HepG2 (cell line): ENCODE results near the gene PTPRCAP. TPM values are rescaled to one million over a fixed set of nuclear protein-coding genes. Genes with fewer than 3 reads are reported as not detected.

ENCODE experiments used
- ARID2 ChIP-seq: sonication (generic); formaldehyde crosslinking; IDR thresholded peaks from 2 replicates; pipeline ENCODE4 v1.8.1; 2022; ENCODE audit warnings: mild to moderate bottlenecking, missing genetic modification reagents, borderline replicate concordance
- HNF4G ChIP-seq, 2 experiments: sonication (generic) in 1 of 2; formaldehyde crosslinking in 1 of 2; IDR thresholded peaks; 2 replicates each; pipeline versions ENCODE4 v1.4.0 to v1.6.1; 2011 to 2020; ENCODE audit warnings: borderline replicate concordance in 2 of 2, low read depth in 2 of 2, mild to moderate bottlenecking in 2 of 2, low read length in 1 of 2, missing genetic modification reagents in 1 of 2, moderate library complexity in 1 of 2
- HNRNPLL ChIP-seq: fragments of 200-400 bp; formaldehyde crosslinking; IDR thresholded peaks from 2 replicates; pipeline ENCODE4 v1.6.1; 2017; ENCODE audit warnings: mild to moderate bottlenecking, low read depth, low read length; ENCODE audit not compliant: poor library complexity, severe bottlenecking
- KDM5B ChIP-seq: sonication (generic); formaldehyde crosslinking; IDR thresholded peaks from 2 replicates; pipeline ENCODE4 v1.4.0; 2020; ENCODE audit warnings: missing genetic modification reagents, mild to moderate bottlenecking, borderline replicate concordance
- POGK ChIP-seq: sonication (generic); formaldehyde crosslinking; conservative IDR thresholded peaks from 2 replicates; pipeline ENCODE4 v1.8.0; 2022; ENCODE audit warnings: mild to moderate bottlenecking, moderate library complexity, missing genetic modification reagents
- POLR2G ChIP-seq: fragments of 200-400 bp; formaldehyde crosslinking; IDR thresholded peaks from 2 replicates; pipeline ENCODE4 v1.6.1; 2018; ENCODE audit warnings: mild to moderate bottlenecking, low read depth, low read length, moderate library complexity
- RAD51 ChIP-seq: fragments of 450-650 bp; IDR thresholded peaks from 2 replicates; pipeline ENCODE4 v1.6.1; 2016; ENCODE audit warnings: borderline replicate concordance
- SIX1 ChIP-seq: sonication (generic); formaldehyde crosslinking; IDR thresholded peaks from 2 replicates; pipeline ENCODE4 v1.4.0; 2020; ENCODE audit warnings: missing genetic modification reagents, borderline replicate concordance
- ZFY ChIP-seq: sonication (generic); formaldehyde crosslinking; IDR thresholded peaks from 2 replicates; pipeline ENCODE4 v1.4.0; 2020; ENCODE audit warnings: missing genetic modification reagents
- ZMYM4 ChIP-seq: sonication (generic); formaldehyde crosslinking; IDR thresholded peaks from 2 replicates; pipeline ENCODE4 v1.8.1; 2023; ENCODE audit warnings: mild to moderate bottlenecking, missing genetic modification reagents
- ZNF574 ChIP-seq: sonication (generic); formaldehyde crosslinking; IDR thresholded peaks from 2 replicates; pipeline ENCODE4 v1.4.0; 2020; ENCODE audit warnings: missing genetic modification reagents
- ZNF816 ChIP-seq: sonication (generic); formaldehyde crosslinking; IDR thresholded peaks from 2 replicates; pipeline ENCODE4 v1.8.0; 2022; ENCODE audit warnings: missing genetic modification reagents, mild to moderate bottlenecking, borderline replicate concordance
- ZNF883 ChIP-seq: sonication (generic); formaldehyde crosslinking; IDR thresholded peaks from 2 replicates; pipeline ENCODE4 v1.5.1; 2020; ENCODE audit warnings: mild to moderate bottlenecking, missing genetic modification reagents; ENCODE audit errors: not compliant biosample characterization
- polyA plus RNA-seq, 8 experiments: library from polyadenylated mRNA; depleted of rRNA in 3 of 8; stranded (reverse) in 7 of 8; unstranded in 1 of 8; fragments of >200 nt; fragmentation: Illumina TruSeq in 4 of 8; extraction: Trizol in 4 of 8; gene quantifications; 2 replicates each; pipeline versions ENCODE4 v1.2.1 to v1.2.3, GENCODE V29; 2011 to 2016; ENCODE audit warnings: low read depth in 4 of 8, missing spikeins in 1 of 8, mixed read lengths in 1 of 8; ENCODE audit not compliant: insufficient read depth in 1 of 8
- total RNA-seq, 5 experiments: library from RNA; depleted of rRNA; stranded (reverse); fragments of >200 nt; fragmentation: Illumina TruSeq; extraction: Trizol; gene quantifications; 2 replicates each; pipeline ENCODE4 v1.2.3, GENCODE V29; 2016; ENCODE audit warnings: low read depth in 1 of 5
- TF ChIP-seq, protein P1 (sequence below): sonication (generic); formaldehyde crosslinking; IDR thresholded peaks from 2 replicates; pipeline ENCODE4 v1.8.0; 2022; ENCODE audit warnings: mild to moderate bottlenecking, missing genetic modification reagents
- TF ChIP-seq, protein P2 (sequence below): IDR thresholded peaks from 2 replicates; pipeline ENCODE4 v1.4.0; 2020; ENCODE audit warnings: mild to moderate bottlenecking, missing genetic modification reagents
- TF ChIP-seq, protein P3 (sequence below): sonication (generic); formaldehyde crosslinking; IDR thresholded peaks from 2 replicates; pipeline ENCODE4 v1.4.0; 2020; ENCODE audit warnings: low read depth, mild to moderate bottlenecking, missing genetic modification reagents

Gene PTPRCAP
- total and polyA plus RNA-seq, 2 of the 13 experiments (the other 11 are each of a cell fraction or from before 2014, with no cell fraction given): 0.60 to 0.70 TPM

DNA sequence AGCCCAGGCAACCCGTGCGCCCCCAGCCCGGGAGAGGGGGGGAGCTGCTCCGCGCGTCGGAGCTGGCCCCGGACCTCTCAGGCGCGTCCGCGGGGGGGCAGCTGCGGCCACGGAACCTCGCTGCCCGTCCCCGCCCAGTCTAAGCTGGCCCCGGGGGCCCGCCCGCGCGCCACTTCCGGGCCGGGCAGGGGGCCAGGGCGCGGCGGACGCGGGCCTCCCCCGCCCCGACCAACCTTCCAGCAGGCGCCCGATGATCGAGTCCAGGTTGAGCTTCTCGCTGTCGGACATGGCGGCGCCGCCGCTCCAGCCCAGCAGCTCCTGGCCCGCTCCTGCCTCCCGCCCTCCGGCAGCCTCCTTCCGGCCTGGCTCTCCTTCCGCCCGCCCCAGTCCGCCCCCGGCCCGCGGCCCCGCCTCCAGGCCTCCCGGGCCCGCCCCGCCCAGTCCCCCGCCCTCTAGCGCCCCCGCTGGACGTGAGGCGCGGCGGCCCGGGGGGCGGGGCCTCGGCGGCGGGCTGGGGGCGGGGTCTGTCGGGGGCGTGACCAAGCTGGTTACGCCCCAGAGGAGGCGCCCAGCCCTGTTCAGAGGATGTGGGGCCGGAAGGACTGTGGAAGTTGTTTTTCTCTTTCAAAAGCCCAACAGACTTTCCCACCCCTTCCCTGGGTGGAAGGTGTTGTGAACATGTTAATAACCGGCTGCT lies 35.8 kb downstream of the PTPRCAP start, which contains the start of gene PPP1CA (continued):
- TF ChIP-seq ZNF883 (CRISPR knock-in tag) (peak; percentile 6), HNF4G (IDR thresholded peaks at IDR 0.05; ENCODE audit: borderline replicate concordance, low read depth, low read length) (no peak), HNF4G (CRISPR knock-in tag; IDR thresholded peaks at IDR 0.05; ENCODE audit: borderline replicate concordance, low read depth) (peak; percentile 9; the same call in 1 of the 2 replicates), ARID2 (CRISPR knock-in tag) (no peak), ZNF816 (CRISPR knock-in tag) (peak; percentile 58; the same call in 1 of the 2 replicates), KDM5B (CRISPR knock-in tag) (peak; percentile 54; the same call in 1 of the 2 replicates), ZNF574 (peak; percentile 41; the same call in 1 of the 2 replicates), ZFY (CRISPR knock-in tag) (peak; percentile 81), SIX1 (CRISPR knock-in tag) (no peak), RAD51 (no peak), ZMYM4 (CRISPR knock-in tag) (peak; percentile 69), HNRNPLL (peak; percentile 34), POGK (peak; percentile 18; the same call in 1 of the 2 replicates), POLR2G (peak; percentile 83)
- TF ChIP-seq, protein P1, sequence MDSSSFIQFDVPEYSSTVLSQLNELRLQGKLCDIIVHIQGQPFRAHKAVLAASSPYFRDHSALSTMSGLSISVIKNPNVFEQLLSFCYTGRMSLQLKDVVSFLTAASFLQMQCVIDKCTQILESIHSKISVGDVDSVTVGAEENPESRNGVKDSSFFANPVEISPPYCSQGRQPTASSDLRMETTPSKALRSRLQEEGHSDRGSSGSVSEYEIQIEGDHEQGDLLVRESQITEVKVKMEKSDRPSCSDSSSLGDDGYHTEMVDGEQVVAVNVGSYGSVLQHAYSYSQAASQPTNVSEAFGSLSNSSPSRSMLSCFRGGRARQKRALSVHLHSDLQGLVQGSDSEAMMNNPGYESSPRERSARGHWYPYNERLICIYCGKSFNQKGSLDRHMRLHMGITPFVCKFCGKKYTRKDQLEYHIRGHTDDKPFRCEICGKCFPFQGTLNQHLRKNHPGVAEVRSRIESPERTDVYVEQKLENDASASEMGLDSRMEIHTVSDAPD (CRISPR knock-in tag): no peak
- TF ChIP-seq, protein P2, sequence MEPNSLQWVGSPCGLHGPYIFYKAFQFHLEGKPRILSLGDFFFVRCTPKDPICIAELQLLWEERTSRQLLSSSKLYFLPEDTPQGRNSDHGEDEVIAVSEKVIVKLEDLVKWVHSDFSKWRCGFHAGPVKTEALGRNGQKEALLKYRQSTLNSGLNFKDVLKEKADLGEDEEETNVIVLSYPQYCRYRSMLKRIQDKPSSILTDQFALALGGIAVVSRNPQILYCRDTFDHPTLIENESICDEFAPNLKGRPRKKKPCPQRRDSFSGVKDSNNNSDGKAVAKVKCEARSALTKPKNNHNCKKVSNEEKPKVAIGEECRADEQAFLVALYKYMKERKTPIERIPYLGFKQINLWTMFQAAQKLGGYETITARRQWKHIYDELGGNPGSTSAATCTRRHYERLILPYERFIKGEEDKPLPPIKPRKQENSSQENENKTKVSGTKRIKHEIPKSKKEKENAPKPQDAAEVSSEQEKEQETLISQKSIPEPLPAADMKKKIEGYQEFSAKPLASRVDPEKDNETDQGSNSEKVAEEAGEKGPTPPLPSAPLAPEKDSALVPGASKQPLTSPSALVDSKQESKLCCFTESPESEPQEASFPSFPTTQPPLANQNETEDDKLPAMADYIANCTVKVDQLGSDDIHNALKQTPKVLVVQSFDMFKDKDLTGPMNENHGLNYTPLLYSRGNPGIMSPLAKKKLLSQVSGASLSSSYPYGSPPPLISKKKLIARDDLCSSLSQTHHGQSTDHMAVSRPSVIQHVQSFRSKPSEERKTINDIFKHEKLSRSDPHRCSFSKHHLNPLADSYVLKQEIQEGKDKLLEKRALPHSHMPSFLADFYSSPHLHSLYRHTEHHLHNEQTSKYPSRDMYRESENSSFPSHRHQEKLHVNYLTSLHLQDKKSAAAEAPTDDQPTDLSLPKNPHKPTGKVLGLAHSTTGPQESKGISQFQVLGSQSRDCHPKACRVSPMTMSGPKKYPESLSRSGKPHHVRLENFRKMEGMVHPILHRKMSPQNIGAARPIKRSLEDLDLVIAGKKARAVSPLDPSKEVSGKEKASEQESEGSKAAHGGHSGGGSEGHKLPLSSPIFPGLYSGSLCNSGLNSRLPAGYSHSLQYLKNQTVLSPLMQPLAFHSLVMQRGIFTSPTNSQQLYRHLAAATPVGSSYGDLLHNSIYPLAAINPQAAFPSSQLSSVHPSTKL: 0 out of 2 replicates have a peak, but pooled peaks have one; percentile 1
- TF ChIP-seq, protein P3, sequence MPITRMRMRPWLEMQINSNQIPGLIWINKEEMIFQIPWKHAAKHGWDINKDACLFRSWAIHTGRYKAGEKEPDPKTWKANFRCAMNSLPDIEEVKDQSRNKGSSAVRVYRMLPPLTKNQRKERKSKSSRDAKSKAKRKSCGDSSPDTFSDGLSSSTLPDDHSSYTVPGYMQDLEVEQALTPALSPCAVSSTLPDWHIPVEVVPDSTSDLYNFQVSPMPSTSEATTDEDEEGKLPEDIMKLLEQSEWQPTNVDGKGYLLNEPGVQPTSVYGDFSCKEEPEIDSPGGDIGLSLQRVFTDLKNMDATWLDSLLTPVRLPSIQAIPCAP (CRISPR knock-in tag): no peak
